GM12892 (cell line): ENCODE results near the gene TEX52.

Experiments used
- POLR2A ChIP-seq: IDR thresholded peaks from 2 replicates; pipeline ENCODE4 v1.6.1; 2011; ENCODE audit warnings: low read depth, low read length, control low read depth
- POLR2AphosphoS5 ChIP-seq: IDR thresholded peaks from 2 replicates; pipeline ENCODE4 v1.6.1; 2011; ENCODE audit warnings: low read depth, low read length, control low read depth
- TAF1 ChIP-seq: IDR thresholded peaks from 2 replicates; pipeline ENCODE4 v1.6.1; 2011; ENCODE audit warnings: low read depth, mild to moderate bottlenecking, control low read depth, low read length, borderline replicate concordance

DNA sequence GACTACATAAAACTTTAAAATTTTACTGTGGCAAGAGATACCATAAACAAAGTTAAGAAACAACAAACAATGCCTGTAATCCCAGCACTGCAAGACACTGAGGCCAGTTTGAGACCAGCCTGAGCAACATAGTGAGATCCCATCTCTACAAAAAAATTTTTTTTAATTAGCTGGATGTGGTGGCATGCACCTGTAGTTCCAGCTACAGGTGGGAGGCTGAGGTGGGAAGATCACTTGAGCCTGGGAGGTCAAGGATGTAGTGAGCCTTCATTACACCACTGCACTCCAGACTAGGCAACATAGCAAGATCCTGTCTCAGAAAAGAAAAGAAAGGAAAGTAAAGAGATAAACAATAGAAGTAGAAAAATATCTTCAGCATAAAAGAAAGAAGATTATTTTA is 3.3 kb upstream of the TEX52 start:
- no peak for TF ChIP-seq POLR2A
- TF ChIP-seq POLR2AphosphoS5, result no peak
- TF ChIP-seq TAF1, result no peak
